HEK293T (cell line): ENCODE measurements around the gene MPRIP.

Experiments
- CTCF ChIA-PET: fragments of 350-600 bp; formaldehyde crosslinking; extraction: SDS; loops from one replicate; lab custom pipeline; 2021; ENCODE audit warnings: antibody characterized with exemption, inconsistent platforms; lab: Yijun Ruan, JAX
- POLR2A ChIA-PET: fragments of 350-600 bp; formaldehyde crosslinking; extraction: SDS; loops from one replicate; lab custom pipeline; 2020; ENCODE audit warnings: antibody characterized with exemption, inconsistent platforms; lab: Yijun Ruan, JAX
- DNase-seq: peaks from one replicate; pipeline ENCODE4 v3.0.0; 2012; ENCODE audit warnings: mixed read lengths; ENCODE audit errors: extremely low spot score
- ARNT ChIP-seq: fragments of 450-650 bp; IDR thresholded peaks from 2 replicates; pipeline ENCODE4 v1.6.1; 2017; ENCODE audit warnings: mild to moderate bottlenecking
- BHLHE40 ChIP-seq: fragments of 450-650 bp; IDR thresholded peaks from 2 replicates; pipeline ENCODE4 v1.6.1; 2016; ENCODE audit warnings: mild to moderate bottlenecking, moderate library complexity, borderline replicate concordance
- CTBP1 ChIP-seq: fragments of 450-650 bp; IDR thresholded peaks from 2 replicates; pipeline ENCODE4 v1.6.1; 2016; ENCODE audit warnings: borderline replicate concordance
- ELF4 ChIP-seq: fragments of 450-650 bp; IDR thresholded peaks from 2 replicates; pipeline ENCODE4 v1.6.1; 2017; ENCODE audit warnings: antibody characterized with exemption
- FOXA1 ChIP-seq: fragments of 450-650 bp; IDR thresholded peaks from 2 replicates; pipeline ENCODE4 v1.6.1; 2016; ENCODE audit warnings: mild to moderate bottlenecking
- FOXK2 ChIP-seq: fragments of 450-650 bp; IDR thresholded peaks from 2 replicates; pipeline ENCODE4 v1.6.1; 2016; ENCODE audit warnings: mild to moderate bottlenecking
- FOXM1 ChIP-seq: fragments of 450-650 bp; IDR thresholded peaks from 2 replicates; pipeline ENCODE4 v1.6.1; 2017; ENCODE audit warnings: mild to moderate bottlenecking, borderline replicate concordance
- HDGF ChIP-seq: fragments of 450-650 bp; IDR thresholded peaks from 2 replicates; pipeline ENCODE4 v1.6.1; 2017; ENCODE audit warnings: antibody characterized with exemption, borderline replicate concordance
- L3MBTL2 ChIP-seq: fragments of 450-650 bp; conservative IDR thresholded peaks from 2 replicates; pipeline ENCODE4 v1.6.1; 2016; ENCODE audit warnings: mild to moderate bottlenecking
- LEF1 ChIP-seq: fragments of 450-650 bp; IDR thresholded peaks from 2 replicates; pipeline ENCODE4 v1.6.1; 2017; ENCODE audit warnings: mild to moderate bottlenecking, borderline replicate concordance
- NFRKB ChIP-seq: fragments of 450-650 bp; IDR thresholded peaks from 2 replicates; pipeline ENCODE4 v1.6.1; 2016; ENCODE audit warnings: mild to moderate bottlenecking, moderate library complexity
- PKNOX1 ChIP-seq: fragments of 450-650 bp; IDR thresholded peaks from 2 replicates; pipeline ENCODE4 v1.6.1; 2016
- SP1 ChIP-seq: fragments of 450-650 bp; IDR thresholded peaks from 2 replicates; pipeline ENCODE4 v1.6.1; 2017
- SUZ12 ChIP-seq: fragments of 450-650 bp; IDR thresholded peaks from 2 replicates; pipeline ENCODE4 v1.6.1; 2016; ENCODE audit warnings: mild to moderate bottlenecking
- TARDBP ChIP-seq: fragments of 450-650 bp; IDR thresholded peaks from 2 replicates; pipeline ENCODE4 v1.6.1; 2016
- ZNF384 ChIP-seq: fragments of 450-650 bp; IDR thresholded peaks from 2 replicates; pipeline ENCODE4 v1.6.1; 2016

MPRIP gene

DNA sequence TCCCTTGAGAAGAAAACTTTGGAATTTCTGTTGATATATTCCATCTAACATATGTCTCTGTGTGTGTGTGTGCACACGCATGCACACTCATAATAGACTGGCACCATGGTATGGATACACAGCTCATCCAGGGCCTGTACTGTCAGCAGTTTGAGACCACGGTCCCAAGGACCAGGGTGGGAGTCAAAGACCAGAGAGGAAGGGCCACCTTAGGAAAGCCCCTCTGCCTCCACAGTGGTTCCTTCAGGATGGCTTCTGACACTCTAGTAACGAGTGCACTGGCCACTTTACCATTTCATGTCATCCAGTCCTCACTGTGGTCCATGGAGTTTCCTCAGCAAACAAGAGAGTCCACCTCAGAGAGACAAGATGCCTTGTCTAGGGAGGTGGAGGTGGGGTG lies 82.1 kb downstream of the MPRIP start:
- ChIA-PET CTCF (no interaction called here), POLR2A (no interaction called here)
- TF ChIP-seq HDGF = no peak
- DNase-seq = no peak

GRCh38 chr17:17125136-17126084 lies 83.2 kb downstream of the MPRIP start:
- TF ChIP-seq ELF4 (no peak), FOXM1 (no peak), LEF1 (no peak), L3MBTL2 (no peak), NFRKB (no peak), CTBP1 (no peak), BHLHE40 (no peak), ARNT (no peak), PKNOX1 (no peak), FOXK2 (no peak), FOXA1 (no peak), SUZ12 (no peak), HDGF (no peak), SP1 (no peak)
- DNase-seq = no peak
- CTCF ChIA-PET = interaction anchor here (1.8 kb wide), 1 partner anchor 16 kb away, joined by 5 read pairs; no protein-coding TSS in a partner anchor
- POLR2A ChIA-PET = no interaction called here

- no peak for DNase-seq
- CTCF ChIA-PET = interaction anchor here (0.5 to 1.8 kb wide), 3 partner anchors 13 to 208 kb away, joined by 3 to 5 read pairs (median 4); no protein-coding TSS in a partner anchor
- POLR2A ChIA-PET = no interaction called here
- no peak for TF ChIP-seq CTBP1
- TF ChIP-seq ZNF384 = no peak
Observed at GRCh38 chr17:17126131-17127110, 84.2 kb downstream of the MPRIP start.

DNA sequence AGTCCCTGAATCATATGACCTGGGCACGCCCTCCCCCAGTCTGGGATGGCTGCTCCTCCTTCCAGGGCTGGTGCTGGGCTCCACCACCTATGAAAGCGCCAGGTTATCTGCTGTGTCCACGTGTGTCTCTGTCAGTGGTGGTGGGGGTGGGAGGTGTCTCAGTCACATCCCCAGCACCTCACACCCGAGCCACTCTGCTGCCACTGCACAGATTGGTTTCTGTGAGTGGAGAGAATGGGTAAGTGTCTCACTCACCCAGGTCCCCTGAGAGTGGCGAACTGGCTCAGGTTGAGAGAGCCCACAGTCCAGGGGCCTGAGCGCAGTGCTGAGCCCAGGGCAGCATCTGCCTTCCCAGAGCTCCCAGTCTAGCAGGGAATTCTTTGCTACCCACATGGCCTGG lies 84.9 kb downstream of the MPRIP start:
- CTCF ChIA-PET = interaction anchor here (0.6 to 1.0 kb wide), 2 partner anchors 14 to 15 kb away, joined by 3 read pairs; no protein-coding TSS in a partner anchor
- POLR2A ChIA-PET = no interaction called here
- no peak for DNase-seq
- no peak for TF ChIP-seq SUZ12

GRCh38 chr17:17127730-17128291 lies 85.6 kb downstream of the MPRIP start:
- POLR2A ChIA-PET = interaction anchor here (1.5 kb wide), 1 partner anchor 14 kb away, joined by 4 read pairs; no protein-coding TSS in a partner anchor
- no peak for TF ChIP-seq TARDBP
- TF ChIP-seq ARNT = no peak
- TF ChIP-seq ZNF384 = no peak
- no peak for TF ChIP-seq SP1
- TF ChIP-seq FOXK2 = no peak
- TF ChIP-seq SUZ12 = no peak
- no peak for TF ChIP-seq ELF4
- no peak for TF ChIP-seq HDGF
- TF ChIP-seq CTBP1 = no peak
- no peak for TF ChIP-seq NFRKB
- no peak for TF ChIP-seq BHLHE40
- TF ChIP-seq FOXA1 = no peak
- no peak for TF ChIP-seq FOXM1
- TF ChIP-seq L3MBTL2 = no peak
- no peak for TF ChIP-seq LEF1
- TF ChIP-seq PKNOX1 = no peak
- CTCF ChIA-PET = interaction anchor here (0.6 to 2.4 kb wide), 2 partner anchors 14 kb away, joined by 3 to 12 read pairs; no protein-coding TSS in a partner anchor
- no peak for DNase-seq

- DNase-seq = no peak
- TF ChIP-seq ZNF384 (no peak), ARNT (no peak), FOXM1 (no peak), LEF1 (no peak), TARDBP (no peak)
- CTCF ChIA-PET = interaction anchor here (2.4 kb wide), 1 partner anchor 14 kb away, joined by 12 read pairs; no protein-coding TSS in a partner anchor
- POLR2A ChIA-PET = interaction anchor here (1.5 kb wide), 1 partner anchor 13 kb away, joined by 4 read pairs; no protein-coding TSS in a partner anchor
Observed at GRCh38 chr17:17128476-17129075, 86.3 kb downstream of the MPRIP start.
